Effector memory CD4-positive, alpha-beta T cell (primary cell): ENCODE results near the gene TMEFF2.
"Not testable (repeated sequence)": the region's sequence is repeated elsewhere in the genome, so short reads cannot be mapped to it uniquely, and the experiment has no call there.

Source experiments
- DNase-seq, 3 donors: peaks; one replicate each; pipeline ENCODE4 v3.0.0-alpha.2; 2020
- H3K27ac ChIP-seq: 2 replicates; pipeline ENCODE4 v1.7.0; 2013; ENCODE audit warnings: mild to moderate bottlenecking, low read length, moderate library complexity; ENCODE audit not compliant: insufficient read depth, poor library complexity, severe bottlenecking
- H3K27me3 ChIP-seq: replicated peaks from 2 replicates; pipeline ENCODE4 v1.7.0; 2013; ENCODE audit warnings: mild to moderate bottlenecking, low read length; ENCODE audit not compliant: insufficient read depth, control insufficient read depth, poor library complexity, severe bottlenecking
- H3K36me3 ChIP-seq: 2 replicates; pipeline ENCODE4 v1.7.0; 2013; ENCODE audit warnings: mild to moderate bottlenecking, low read length, moderate library complexity; ENCODE audit not compliant: control insufficient read depth, insufficient read depth
- H3K4me1 ChIP-seq: 2 replicates; pipeline ENCODE4 v1.7.0; 2013; ENCODE audit warnings: low read length, mild to moderate bottlenecking; ENCODE audit not compliant: control insufficient read depth, insufficient read depth, poor library complexity, severe bottlenecking
- H3K4me3 ChIP-seq: 2 replicates; pipeline ENCODE4 v1.7.0; 2013; ENCODE audit warnings: low read length, low read depth, mild to moderate bottlenecking; ENCODE audit not compliant: insufficient read depth, poor library complexity, severe bottlenecking
- H3K9me3 ChIP-seq: 2 replicates; pipeline ENCODE4 v1.7.0; 2013; ENCODE audit warnings: mild to moderate bottlenecking, low read length, moderate library complexity; ENCODE audit not compliant: control insufficient read depth

Gene TMEFF2

GRCh38 chr2:192132604-192133003 is 62.1 kb downstream of the TMEFF2 start:
- H3K27ac ChIP-seq, H3K4me3 ChIP-seq, H3K36me3 ChIP-seq, H3K4me1 ChIP-seq, H3K27me3 ChIP-seq, DNase-seq, H3K9me3 ChIP-seq: not testable (repeated sequence)

- H3K36me3 ChIP-seq, H3K27me3 ChIP-seq, H3K4me1 ChIP-seq, H3K9me3 ChIP-seq, H3K4me3 ChIP-seq, H3K27ac ChIP-seq, DNase-seq: not testable (repeated sequence)
These were observed 64.4 kb downstream of the TMEFF2 start for GRCh38 chr2:192130312-192130711.

GRCh38 chr2:192128655-192129054 is 66.1 kb downstream of the TMEFF2 start:
- Histone ChIP-seq H3K36me3 (no peaks in the 10 kb centered on the region), H3K27ac (no peak overlapping the region), H3K4me1 (no peaks in the 10 kb centered on the region), H3K9me3 (no peaks in the 10 kb centered on the region), H3K4me3 (no peak overlapping the region), H3K27me3 (no peaks in the 10 kb centered on the region)
- DNase-seq, result no peak

GRCh38 chr2:192127434-192127833 is 67.3 kb downstream of the TMEFF2 start:
- H3K9me3 ChIP-seq, result no peaks in the 10 kb centered on the region
- no peaks in the 10 kb centered on the region for H3K27me3 ChIP-seq
- no peak overlapping the region for H3K27ac ChIP-seq
- H3K4me1 ChIP-seq, result no peaks in the 10 kb centered on the region
- H3K36me3 ChIP-seq, result no peaks in the 10 kb centered on the region
- no peak for DNase-seq
- H3K4me3 ChIP-seq, result no peak overlapping the region

- H3K9me3 ChIP-seq, result no peaks in the 10 kb centered on the region
- no peak overlapping the region for H3K4me3 ChIP-seq
- H3K27me3 ChIP-seq, result no peaks in the 10 kb centered on the region
- no peaks in the 10 kb centered on the region for H3K4me1 ChIP-seq
- H3K27ac ChIP-seq, result no peak overlapping the region
- DNase-seq, result no peak
- H3K36me3 ChIP-seq, result no peaks in the 10 kb centered on the region
These were observed 67.8 kb downstream of the TMEFF2 start for GRCh38 chr2:192126912-192127311.

- Histone ChIP-seq H3K36me3 (no peaks in the 10 kb centered on the region), H3K4me3 (no peak overlapping the region), H3K27me3 (no peaks in the 10 kb centered on the region), H3K4me1 (no peaks in the 10 kb centered on the region), H3K27ac (no peak overlapping the region), H3K9me3 (no peaks in the 10 kb centered on the region)
- DNase-seq, result no peak
These were observed 68.3 kb downstream of the TMEFF2 start for GRCh38 chr2:192126426-192126825.

GRCh38 chr2:192124571-192124970 is 70.2 kb downstream of the TMEFF2 start:
- DNase-seq, result no peak
- H3K27ac ChIP-seq, result no peak overlapping the region
- no peaks in the 10 kb centered on the region for H3K9me3 ChIP-seq
- no peaks in the 10 kb centered on the region for H3K36me3 ChIP-seq
- no peaks in the 10 kb centered on the region for H3K4me1 ChIP-seq
- H3K4me3 ChIP-seq, result no peak overlapping the region
- no peaks in the 10 kb centered on the region for H3K27me3 ChIP-seq

- Histone ChIP-seq H3K4me3 (no peak overlapping the region), H3K27ac (no peak overlapping the region), H3K4me1 (no peaks in the 10 kb centered on the region), H3K36me3 (no peaks in the 10 kb centered on the region), H3K9me3 (no peaks in the 10 kb centered on the region), H3K27me3 (no peaks in the 10 kb centered on the region)
- DNase-seq, result no peak
These were observed 70.9 kb downstream of the TMEFF2 start for GRCh38 chr2:192123847-192124246.

GRCh38 chr2:192122946-192123345 is 71.8 kb downstream of the TMEFF2 start:
- Histone ChIP-seq H3K4me3 (no peak overlapping the region), H3K4me1 (no peaks in the 10 kb centered on the region), H3K27me3 (no peaks in the 10 kb centered on the region), H3K9me3 (no peaks in the 10 kb centered on the region), H3K27ac (no peak overlapping the region), H3K36me3 (no peaks in the 10 kb centered on the region)
- no peak for DNase-seq

- H3K27me3 ChIP-seq, result no peaks in the 10 kb centered on the region
- no peaks in the 10 kb centered on the region for H3K4me1 ChIP-seq
- DNase-seq, result no peak
- no peaks in the 10 kb centered on the region for H3K36me3 ChIP-seq
- no peak overlapping the region for H3K4me3 ChIP-seq
- no peak overlapping the region for H3K27ac ChIP-seq
- no peaks in the 10 kb centered on the region for H3K9me3 ChIP-seq
These were observed 72.6 kb downstream of the TMEFF2 start for GRCh38 chr2:192122141-192122540.

GRCh38 chr2:192119536-192119935 is 75.2 kb downstream of the TMEFF2 start:
- no peak for DNase-seq
- Histone ChIP-seq H3K9me3 (no peaks in the 10 kb centered on the region), H3K27ac (no peak overlapping the region), H3K36me3 (no peaks in the 10 kb centered on the region), H3K4me3 (no peak overlapping the region), H3K27me3 (no peaks in the 10 kb centered on the region), H3K4me1 (no peaks in the 10 kb centered on the region)
